Body of pancreas (tissue), 4 donors: ENCODE results near the gene ADGRF1. TPM values are rescaled to one million over a fixed set of nuclear protein-coding genes. Genes with fewer than 3 reads are reported as not detected.

Source experiments
- ATAC-seq: fragments of 150-250 bp; one replicate; pipeline ENCODE4 v1.9.1; 2016
- DNase-seq, 4 donors: peaks; one replicate each; pipeline ENCODE4 v3.0.0-alpha.2; 2019
- H3K27ac ChIP-seq, 4 donors: fragments of 200-600 bp; sonication (generic); 1 replicate in 3 of 4; 2 replicates in 1 of 4; pipeline versions ENCODE4 v1.5.1 to v1.6.1; 2016 to 2019; ENCODE audit warnings: mild to moderate bottlenecking in 1 of 4, mixed read lengths in 1 of 4, moderate library complexity in 1 of 4
- H3K27me3 ChIP-seq, 2 donors: fragments of 200-600 bp; sonication (generic); one replicate each; pipeline ENCODE4 v1.6.0; 2016; ENCODE audit warnings: mild to moderate bottlenecking in 1 of 2
- H3K36me3 ChIP-seq, 2 donors: fragments of 200-600 bp; sonication (generic); replicated peaks in 1 of 2; 2 replicates each; pipeline ENCODE4 v1.5.1; 2016; ENCODE audit warnings: low read depth in 2 of 2; ENCODE audit not compliant: insufficient read depth in 1 of 2
- H3K4me1 ChIP-seq: fragments of 200-600 bp; sonication (generic); one replicate; pipeline ENCODE4 v1.6.0; 2016
- H3K4me3 ChIP-seq, 2 donors: fragments of 200-600 bp; sonication (generic); 1 replicate in 1 of 2; 2 replicates in 1 of 2; pipeline ENCODE4 v1.5.1; 2016 to 2019
- H3K9me3 ChIP-seq, 3 donors: fragments of 200-600 bp; sonication (generic); 1 replicate in 2 of 3; 2 replicates in 1 of 3; pipeline ENCODE4 v1.5.1; 2016
- POLR2A ChIP-seq, 3 donors: fragments of 450-650 bp; IDR thresholded peaks; one replicate each; pipeline ENCODE4 v1.6.1; 2016; ENCODE audit warnings: antibody characterized with exemption in 3 of 3, mild to moderate bottlenecking in 2 of 3
- WGBS, 2 donors: methylation state at CpG; one replicate each; pipeline ENCODE4 v1.1.5; 2017; 5-methylcytosine and 5-hydroxymethylcytosine counted together
- intact Hi-C: fragments of 100-400 bp; cut with DNase I; formaldehyde crosslinking; loops from one replicate; pipeline ENCODE4 v1.15.1; 2023
- total RNA-seq, 2 donors: library from RNA; depleted of rRNA; stranded (reverse); fragments of >200 nt; gene quantifications; one replicate each; pipeline ENCODE4 v1.1.0, GENCODE V29; 2016
- TF ChIP-seq, protein P1 (sequence below), 7 experiments: fragments of 450-650 bp in 4 of 7; fragments of 200-600 bp in 3 of 7; sonication (generic) in 3 of 7; IDR thresholded peaks; one replicate each; pipeline ENCODE4 v1.5.1; 2016 to 2019; ENCODE audit warnings: antibody characterized with exemption in 7 of 7

The ADGRF1 gene
- total RNA-seq, 2 donors from 2014 or later = 0.52 TPM; not detected in 1

DNA sequence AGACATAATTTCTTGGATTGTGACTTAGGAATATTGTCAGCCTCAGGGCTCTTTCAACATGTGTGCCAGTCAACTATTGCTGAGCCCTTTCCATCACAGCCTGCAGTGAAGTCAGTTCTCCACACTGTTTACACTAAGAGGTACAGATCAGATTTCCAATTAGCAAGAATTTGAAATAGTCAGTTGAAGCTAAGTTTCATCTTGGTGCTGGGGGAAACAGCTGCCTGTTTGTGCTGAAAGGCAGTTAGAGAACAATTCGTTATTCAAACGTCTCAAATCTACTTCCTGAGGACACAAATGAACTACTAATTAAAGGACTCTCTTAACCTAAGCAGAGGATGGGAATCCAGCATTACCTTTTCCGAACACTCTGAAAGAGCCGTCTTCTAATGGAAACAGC, 25.9 kb downstream of the ADGRF1 start:
- DNase-seq = no peak
- no peak for ATAC-seq
- H3K9me3 ChIP-seq = no peaks in the 10 kb centered on the region
- no peaks in the 10 kb centered on the region for H3K36me3 ChIP-seq
- WGBS, 2 donors = 52 to 61% methylated on average over 4 of the region's 4 CpGs
- TF ChIP-seq, protein P1, sequence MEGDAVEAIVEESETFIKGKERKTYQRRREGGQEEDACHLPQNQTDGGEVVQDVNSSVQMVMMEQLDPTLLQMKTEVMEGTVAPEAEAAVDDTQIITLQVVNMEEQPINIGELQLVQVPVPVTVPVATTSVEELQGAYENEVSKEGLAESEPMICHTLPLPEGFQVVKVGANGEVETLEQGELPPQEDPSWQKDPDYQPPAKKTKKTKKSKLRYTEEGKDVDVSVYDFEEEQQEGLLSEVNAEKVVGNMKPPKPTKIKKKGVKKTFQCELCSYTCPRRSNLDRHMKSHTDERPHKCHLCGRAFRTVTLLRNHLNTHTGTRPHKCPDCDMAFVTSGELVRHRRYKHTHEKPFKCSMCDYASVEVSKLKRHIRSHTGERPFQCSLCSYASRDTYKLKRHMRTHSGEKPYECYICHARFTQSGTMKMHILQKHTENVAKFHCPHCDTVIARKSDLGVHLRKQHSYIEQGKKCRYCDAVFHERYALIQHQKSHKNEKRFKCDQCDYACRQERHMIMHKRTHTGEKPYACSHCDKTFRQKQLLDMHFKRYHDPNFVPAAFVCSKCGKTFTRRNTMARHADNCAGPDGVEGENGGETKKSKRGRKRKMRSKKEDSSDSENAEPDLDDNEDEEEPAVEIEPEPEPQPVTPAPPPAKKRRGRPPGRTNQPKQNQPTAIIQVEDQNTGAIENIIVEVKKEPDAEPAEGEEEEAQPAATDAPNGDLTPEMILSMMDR (IDR thresholded peaks at IDR 0.05) = no peak
- TF ChIP-seq POLR2A (IDR thresholded peaks at IDR 0.05) = no peak
- intact Hi-C loops = no loop called here
- no peaks in the 10 kb centered on the region for H3K4me1 ChIP-seq
- no peaks in the 10 kb centered on the region for H3K27me3 ChIP-seq
- no peak overlapping the region for H3K27ac ChIP-seq
- H3K4me3 ChIP-seq = no peak overlapping the region

DNA sequence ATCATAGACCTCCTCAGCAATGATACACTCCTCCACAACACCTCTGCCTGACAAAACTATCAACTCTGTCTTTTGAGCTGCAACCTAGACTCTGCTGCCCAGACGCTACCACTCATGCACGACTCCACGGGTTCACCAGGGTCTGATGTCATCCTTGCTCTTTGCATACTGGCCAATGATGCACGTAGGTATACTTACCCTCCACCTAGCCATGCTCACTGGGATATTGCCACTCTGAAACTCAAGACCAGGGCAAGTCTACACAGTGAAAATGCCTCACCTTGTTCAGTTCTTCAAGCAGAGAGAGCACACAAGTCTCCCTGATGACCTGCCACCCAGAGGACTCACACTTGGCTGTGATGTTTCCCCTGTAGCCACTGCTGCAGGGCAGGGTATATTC, 27.7 kb downstream of the ADGRF1 start:
- intact Hi-C loops = no loop called here
- TF ChIP-seq, protein P1 (IDR thresholded peaks at IDR 0.05) = no peak
- no peaks in the 10 kb centered on the region for H3K27me3 ChIP-seq
- no peak for ATAC-seq
- no peak overlapping the region for H3K27ac ChIP-seq
- no peak for DNase-seq
- no peaks in the 10 kb centered on the region for H3K36me3 ChIP-seq
- WGBS, 2 donors = 66 to 73% methylated on average over 4 of the region's 4 CpGs
- no peaks in the 10 kb centered on the region for H3K4me1 ChIP-seq
- no peak overlapping the region for H3K4me3 ChIP-seq
- H3K9me3 ChIP-seq = no peaks in the 10 kb centered on the region

DNA sequence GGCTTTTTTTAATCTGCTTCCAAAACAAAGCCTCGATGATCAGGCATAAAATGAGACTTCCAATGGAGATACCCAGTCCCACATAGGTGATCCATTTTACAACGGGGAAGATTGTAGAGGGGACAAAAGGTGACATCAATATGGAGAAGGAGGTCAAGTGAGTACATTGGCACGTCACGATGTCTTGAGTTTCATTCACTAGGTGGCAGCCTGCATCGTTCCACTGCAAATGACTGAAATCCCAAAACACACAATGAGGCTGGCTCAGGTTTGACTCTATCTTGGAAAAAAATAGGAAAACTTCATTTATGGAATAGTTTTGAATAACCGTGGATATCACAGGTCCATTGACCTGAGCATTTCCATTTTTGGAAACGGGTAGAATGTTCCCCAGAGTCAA, 32.5 kb downstream of the ADGRF1 start:
- no peaks in the 10 kb centered on the region for H3K9me3 ChIP-seq
- no peak for TF ChIP-seq POLR2A (IDR thresholded peaks at IDR 0.05)
- TF ChIP-seq, protein P1 (IDR thresholded peaks at IDR 0.05) = no peak
- no peak for DNase-seq
- H3K36me3 ChIP-seq = no peaks in the 10 kb centered on the region
- no peaks in the 10 kb centered on the region for H3K27me3 ChIP-seq
- H3K4me3 ChIP-seq = no peak overlapping the region
- H3K4me1 ChIP-seq = no peaks in the 10 kb centered on the region
- intact Hi-C loops = no loop called here
- 63 to 65% methylated on average over 7 of the region's 7 CpGs for WGBS, 2 donors
- ATAC-seq = no peak
- H3K27ac ChIP-seq = no peak overlapping the region

DNA sequence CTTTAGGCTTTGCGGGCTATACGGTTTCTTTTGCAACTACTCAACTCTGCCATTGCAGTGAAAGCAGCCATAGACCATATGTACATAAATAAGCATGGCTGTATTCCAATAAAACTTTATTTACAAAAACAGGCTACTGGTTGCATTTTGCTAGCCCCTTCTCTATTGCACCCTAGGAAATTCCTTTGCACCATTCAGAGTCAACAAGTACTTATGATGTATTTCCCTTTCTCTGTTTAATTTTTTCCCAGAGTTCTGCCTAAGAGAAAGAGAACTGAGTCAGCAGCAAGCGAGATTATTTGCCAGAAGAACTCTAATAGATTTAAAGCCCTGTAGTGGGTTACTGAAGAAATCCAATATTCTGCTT, 33.8 kb downstream of the ADGRF1 start:
- no peaks in the 10 kb centered on the region for H3K9me3 ChIP-seq
- H3K36me3 ChIP-seq = no peaks in the 10 kb centered on the region
- H3K27ac ChIP-seq = no peak overlapping the region
- H3K4me3 ChIP-seq = no peak overlapping the region
- WGBS, 2 donors = 86 to 94% methylated on average over 3 of the region's 3 CpGs
- intact Hi-C loops = no loop called here
- DNase-seq = no peak
- no peak for TF ChIP-seq POLR2A (IDR thresholded peaks at IDR 0.05)
- TF ChIP-seq, protein P1 (IDR thresholded peaks at IDR 0.05) = no peak
- ATAC-seq = no peak
- H3K4me1 ChIP-seq = no peaks in the 10 kb centered on the region
- H3K27me3 ChIP-seq = no peaks in the 10 kb centered on the region

DNA sequence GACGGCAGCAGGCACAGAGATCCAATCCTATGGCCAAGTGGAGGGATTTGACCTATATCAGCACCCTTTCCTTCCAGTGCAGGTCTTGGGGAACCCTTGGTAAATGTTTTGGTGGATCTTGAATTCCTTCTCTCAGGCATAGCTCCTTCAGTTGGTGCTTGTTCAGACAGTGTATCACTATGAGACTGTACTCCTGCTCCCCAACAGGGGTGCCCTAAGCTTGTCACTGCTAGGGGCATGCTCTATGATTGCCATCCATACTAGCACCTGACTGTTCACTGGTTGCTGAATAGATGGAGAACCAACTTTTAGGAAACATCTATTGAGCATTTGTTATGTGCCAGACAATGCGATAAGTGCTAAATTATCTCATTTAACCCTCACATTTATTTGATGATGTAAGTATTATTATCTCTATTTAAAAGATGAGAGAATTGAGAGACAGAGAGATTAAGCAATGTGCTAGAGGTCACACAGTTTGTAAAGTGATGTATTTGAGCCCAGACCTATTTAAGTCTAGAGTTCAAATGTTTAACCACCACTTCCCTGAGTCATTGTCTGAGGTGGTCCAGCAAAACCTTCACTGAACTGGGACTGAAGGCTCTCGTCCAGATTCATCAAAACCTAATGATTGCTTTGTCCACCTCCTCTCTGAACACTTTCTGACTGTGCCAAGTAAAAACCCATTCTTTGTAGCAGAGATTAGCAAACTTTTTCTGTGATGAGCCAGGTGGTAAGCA, 34.3 kb downstream of the ADGRF1 start:
- WGBS, 2 donors = 60 to 83% methylated on average over 3 of the region's 3 CpGs
- H3K9me3 ChIP-seq = no peaks in the 10 kb centered on the region
- H3K4me1 ChIP-seq = no peaks in the 10 kb centered on the region
- DNase-seq (no peak), ATAC-seq (no peak)
- no peak overlapping the region for H3K27ac ChIP-seq
- TF ChIP-seq, protein P1 (IDR thresholded peaks at IDR 0.05) = no peak
- TF ChIP-seq POLR2A (IDR thresholded peaks at IDR 0.05) = no peak
- H3K4me3 ChIP-seq = no peak overlapping the region
- intact Hi-C loops = no loop called here
- H3K27me3 ChIP-seq = no peaks in the 10 kb centered on the region
- H3K36me3 ChIP-seq = no peaks in the 10 kb centered on the region
